NT2/D1 (cell line): ENCODE results near the gene HDAC7.

Experiments used
- SUZ12 ChIP-seq: IDR thresholded peaks from 2 replicates; pipeline ENCODE4 v1.6.1; 2011; ENCODE audit not compliant: insufficient read length, insufficient read depth; ENCODE audit errors: extremely low read depth
- YY1 ChIP-seq: IDR thresholded peaks from 2 replicates; pipeline ENCODE4 v1.6.1; 2011; ENCODE audit not compliant: insufficient read length, insufficient read depth
- ZNF274 ChIP-seq: IDR thresholded peaks from 2 replicates; pipeline ENCODE4 v1.6.1; 2011; ENCODE audit warnings: mild to moderate bottlenecking, low read depth, low read length

DNA sequence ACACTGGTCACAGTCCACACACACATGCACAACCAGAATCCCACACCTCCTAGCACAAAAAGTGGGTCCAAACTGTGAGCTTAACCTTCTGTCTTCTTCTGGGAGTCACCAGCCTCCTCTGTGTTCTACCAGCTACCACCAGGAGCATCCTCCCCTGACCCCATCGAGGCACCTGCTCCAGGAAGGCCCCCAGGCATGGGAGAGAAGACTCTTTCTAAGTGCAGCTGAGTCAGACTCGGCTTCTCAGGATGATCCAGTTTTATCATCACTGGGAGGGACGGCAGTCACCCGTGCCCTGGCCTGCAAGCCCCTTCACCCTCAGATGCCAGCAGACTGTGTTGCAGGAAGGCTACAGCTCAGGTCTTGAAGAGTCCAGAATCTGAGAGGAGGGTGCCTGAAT lies 86.6 kb downstream of the HDAC7 start:
- TF ChIP-seq YY1 (no peak), SUZ12 (no peak), ZNF274 (no peak)
